ENCODE measurements around the gene CAP1. TPM values are rescaled to one million over a fixed set of nuclear protein-coding genes. Genes with fewer than 3 reads are reported as not detected.

CAP1 gene
- total and polyA plus RNA-seq, 2 donors (not counting 3 experiments of a cell fraction or from before 2014, with no cell fraction given), result 191 to 427 TPM

GRCh38 chr1:40072142-40072541 is 31.6 kb downstream of the CAP1 start:
- ChIA-PET CTCF (interaction anchor here (0.6 to 1.2 kb wide), 3 partner anchors 11 to 266 kb away, joined by 3 read pairs; no protein-coding TSS in a partner anchor), POLR2A (no interaction called here)
- no peak overlapping the region for H3K27ac ChIP-seq (ENCODE audit: insufficient read depth, low read depth, low read length)
- no peaks in the 10 kb centered on the region for H3K9me3 ChIP-seq (replicated peaks; ENCODE audit: control insufficient read depth, insufficient read depth, low read length)
- DNase-seq (ENCODE audit: low read depth, low spot score), result no peak
- H3K79me2 ChIP-seq (ENCODE audit: control insufficient read depth, insufficient read depth, low read length), result no peaks in the 10 kb centered on the region
- H3K4me3 ChIP-seq (replicated peaks in 1 of 3; ENCODE audit: insufficient read depth in 1 of 3, low read depth in 1 of 3, low read length in 3 of 3), result no peak overlapping the region
- TF ChIP-seq CTCF (IDR thresholded peaks at IDR 0.05; ENCODE audit: extremely low read depth in 1 of 2, insufficient read depth in 1 of 2, low read depth in 1 of 2, low read length in 2 of 2) (no peak), MYC (IDR thresholded peaks at IDR 0.05; ENCODE audit: low read depth, low read length) (no peak), EZH2 (IDR thresholded peaks at IDR 0.05; ENCODE audit: borderline replicate concordance, low read depth, low read length, severe bottlenecking) (no peak), FOS (IDR thresholded peaks at IDR 0.05; ENCODE audit: borderline replicate concordance, insufficient read depth, low read length) (no peak), GATA2 (IDR thresholded peaks at IDR 0.05; ENCODE audit: insufficient read depth, insufficient read length, low read depth, low read length) (no peak), JUN (IDR thresholded peaks at IDR 0.05; ENCODE audit: borderline replicate concordance, insufficient read depth, insufficient read length, low read depth) (no peak), POLR2A (IDR thresholded peaks at IDR 0.05; ENCODE audit: low read depth, low read length) (no peak), POLR2AphosphoS5 (IDR thresholded peaks at IDR 0.05; ENCODE audit: insufficient read depth, low read depth, low read length) (no peak)
- TF ChIP-seq, protein P1, sequence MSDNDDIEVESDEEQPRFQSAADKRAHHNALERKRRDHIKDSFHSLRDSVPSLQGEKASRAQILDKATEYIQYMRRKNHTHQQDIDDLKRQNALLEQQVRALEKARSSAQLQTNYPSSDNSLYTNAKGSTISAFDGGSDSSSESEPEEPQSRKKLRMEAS (IDR thresholded peaks at IDR 0.05; ENCODE audit: insufficient read depth, insufficient read length), result no peak
- H4K20me1 ChIP-seq (replicated peaks; ENCODE audit: control insufficient read depth, extremely low read depth, insufficient read depth, low read length), result peaks cover 2% of the 10 kb centered on the region
- H3K36me3 ChIP-seq (ENCODE audit: control insufficient read depth in 2 of 2, extremely low read depth in 1 of 2, insufficient read depth in 2 of 2, low read length in 2 of 2), result peaks cover 29 to 35% of the 10 kb centered on the region in 2 experiments
- dilution Hi-C loops (cut with MboI; ENCODE audit: extremely low pct_ligation_motif_present, low sequenced_read_pairs) (no loop called here), intact Hi-C loops (cut with micrococcal nuclease) (no loop called here)
- H3K4me2 ChIP-seq (ENCODE audit: insufficient read depth, low read length), result no peak overlapping the region
- BruUV-seq (replicated peaks), result no TSS peak
- no peak for FAIRE-seq
- H3K27me3 ChIP-seq (ENCODE audit: control insufficient read depth in 2 of 2, insufficient read depth in 2 of 2, low read length in 2 of 2), result no peaks in the 10 kb centered on the region
- no peaks in the 10 kb centered on the region for H3K9me1 ChIP-seq (replicated peaks; ENCODE audit: control insufficient read depth, extremely low read depth, insufficient read depth, low read length)
- no peak overlapping the region for H3K9ac ChIP-seq (replicated peaks; ENCODE audit: extremely low read depth, insufficient read depth, low read length)
- no peak overlapping the region for H2AFZ ChIP-seq (ENCODE audit: low read depth, low read length)
- no peaks in the 10 kb centered on the region for H3K4me1 ChIP-seq (ENCODE audit: control insufficient read depth, extremely low read depth, insufficient read depth, low read length)
